ENCODE results near the gene FBXL13. TPM values are rescaled to one million over a fixed set of nuclear protein-coding genes. Genes with fewer than 3 reads are reported as not detected.

Gene FBXL13
- polyA plus RNA-seq, 1 donor from 2014 or later: 0.57 TPM

- Histone ChIP-seq H3K4me3 (ENCODE audit: low read length) (no peak overlapping the region), H3K27me3 (ENCODE audit: insufficient read depth, low read depth, low read length) (no peaks in the 10 kb centered on the region), H3K79me2 (replicated peaks; ENCODE audit: insufficient read depth, low read length) (no peaks in the 10 kb centered on the region), H3K36me3 (ENCODE audit: insufficient read depth, low read length) (no peaks in the 10 kb centered on the region), H4K20me1 (ENCODE audit: insufficient read depth) (no peaks in the 10 kb centered on the region), H3F3A (ENCODE audit: insufficient read depth, low read length, poor library complexity, severe bottlenecking) (no peaks in the 10 kb centered on the region), H3K9ac (ENCODE audit: low read length) (no peak overlapping the region), H3K9me3 (ENCODE audit: low read length) (no peaks in the 10 kb centered on the region), H3K27ac (ENCODE audit: low read length) (no peak overlapping the region), H3K4me2 (ENCODE audit: low read length) (no peak overlapping the region), H3K9me2 (ENCODE audit: insufficient read depth, low read length) (no peaks in the 10 kb centered on the region), H2AFZ (ENCODE audit: low read depth, low read length) (no peak overlapping the region)
- TF ChIP-seq REST (IDR thresholded peaks at IDR 0.05; ENCODE audit: borderline replicate concordance) (no peak), SMC3 (conservative IDR thresholded peaks at IDR 0.05; ENCODE audit: poor library complexity) (no peak), RAD21 (conservative IDR thresholded peaks at IDR 0.05) (no peak), TAF1 (IDR thresholded peaks at IDR 0.05; ENCODE audit: low read depth) (no peak), EZH2 (IDR thresholded peaks at IDR 0.05; ENCODE audit: borderline replicate concordance, insufficient read depth, low read length, poor library complexity, severe bottlenecking) (no peak), MXI1 (conservative IDR thresholded peaks at IDR 0.05; ENCODE audit: poor library complexity, severe bottlenecking) (no peak), POLR2AphosphoS5 (IDR thresholded peaks at IDR 0.05) (no peak), EP300 (conservative IDR thresholded peaks at IDR 0.05; ENCODE audit: poor library complexity, severe bottlenecking) (no peak), CTCF (IDR thresholded peaks at IDR 0.05; ENCODE audit: poor library complexity, severe bottlenecking) (no peak)
These were observed 84.0 kb downstream of the FBXL13 start for GRCh38 chr7:102990642-102991041.

GRCh38 chr7:102988631-102989560 is 85.7 kb downstream of the FBXL13 start:
- Histone ChIP-seq H3K4me2 (ENCODE audit: low read length) (no peak overlapping the region), H3K27me3 (ENCODE audit: insufficient read depth, low read depth, low read length) (no peaks in the 10 kb centered on the region), H2AFZ (ENCODE audit: low read depth, low read length) (no peak overlapping the region), H3K9ac (ENCODE audit: low read length) (no peak overlapping the region), H3K27ac (ENCODE audit: low read length) (no peak overlapping the region), H3K79me2 (replicated peaks; ENCODE audit: insufficient read depth, low read length) (no peaks in the 10 kb centered on the region), H3F3A (ENCODE audit: insufficient read depth, low read length, poor library complexity, severe bottlenecking) (no peaks in the 10 kb centered on the region), H3K36me3 (ENCODE audit: insufficient read depth, low read length) (no peaks in the 10 kb centered on the region), H4K20me1 (ENCODE audit: insufficient read depth) (no peaks in the 10 kb centered on the region), H3K9me2 (ENCODE audit: insufficient read depth, low read length) (no peaks in the 10 kb centered on the region), H3K4me3 (ENCODE audit: low read length) (no peak overlapping the region), H3K9me3 (ENCODE audit: low read length) (no peaks in the 10 kb centered on the region)
- TF ChIP-seq MXI1 (conservative IDR thresholded peaks at IDR 0.05; ENCODE audit: poor library complexity, severe bottlenecking) (no peak), CTCF (IDR thresholded peaks at IDR 0.05; ENCODE audit: poor library complexity, severe bottlenecking) (no peak), RAD21 (conservative IDR thresholded peaks at IDR 0.05) (no peak), POLR2AphosphoS5 (IDR thresholded peaks at IDR 0.05) (no peak), SMC3 (conservative IDR thresholded peaks at IDR 0.05; ENCODE audit: poor library complexity) (no peak), REST (IDR thresholded peaks at IDR 0.05; ENCODE audit: borderline replicate concordance) (no peak), TAF1 (IDR thresholded peaks at IDR 0.05; ENCODE audit: low read depth) (no peak), EP300 (conservative IDR thresholded peaks at IDR 0.05; ENCODE audit: poor library complexity, severe bottlenecking) (no peak), EZH2 (IDR thresholded peaks at IDR 0.05; ENCODE audit: borderline replicate concordance, insufficient read depth, low read length, poor library complexity, severe bottlenecking) (no peak)

Measured in neural cell (in vitro differentiated cells).